ENCODE data around the gene SLC38A10.

- TF ChIP-seq MAX (IDR thresholded peaks at IDR 0.05): no peak
- TF ChIP-seq CTCF (IDR thresholded peaks at IDR 0.05 in 2 of 3, conservative IDR thresholded peaks at IDR 0.05 in 1 of 3; ENCODE audit: borderline replicate concordance in 1 of 3, insufficient read depth in 1 of 3, low read depth in 2 of 3, low read length in 2 of 3): no peak
- TF ChIP-seq POLR2AphosphoS5 (IDR thresholded peaks at IDR 0.05; ENCODE audit: low read depth, low read length): no peak
- TF ChIP-seq REST (IDR thresholded peaks at IDR 0.05; ENCODE audit: low read depth): no peak
- no peak for TF ChIP-seq CEBPB (IDR thresholded peaks at IDR 0.05; ENCODE audit: low read depth)
- no peak for TF ChIP-seq RAD21 (IDR thresholded peaks at IDR 0.05; ENCODE audit: low read depth)
- TF ChIP-seq SP1 (IDR thresholded peaks at IDR 0.05; ENCODE audit: low read depth): no peak
- no peak for TF ChIP-seq ZBTB33 (IDR thresholded peaks at IDR 0.05; ENCODE audit: extremely low read depth, insufficient replicate concordance, low read length)
- no peak for TF ChIP-seq EZH2 (IDR thresholded peaks at IDR 0.05)
- TF ChIP-seq SIN3A (IDR thresholded peaks at IDR 0.05; ENCODE audit: low read depth): no peak
- TF ChIP-seq ZNF274 (IDR thresholded peaks at IDR 0.05; ENCODE audit: low read depth, low read length): no peak
- no peak for TF ChIP-seq EZH2phosphoT487 (IDR thresholded peaks at IDR 0.05; ENCODE audit: borderline replicate concordance)
- no peak for TF ChIP-seq CBX3 (IDR thresholded peaks at IDR 0.05; ENCODE audit: low read depth)
- no peak for TF ChIP-seq ZFX (IDR thresholded peaks at IDR 0.05)
These were observed 42.1 kb downstream of the SLC38A10 start for GRCh38 chr17:81252987-81253329.
